HepG2 (cell line): Measurements from ENCODE around the gene ANKRD13D. TPM values are rescaled to one million over a fixed set of nuclear protein-coding genes. Genes with fewer than 3 reads are reported as not detected.

Source experiments
- ATAC-seq: fragments of 200-7000 bp; cut with Tn5 transposase; 3 replicates; pipeline ENCODE4 v1.9.1; 2020; ENCODE audit warnings: mild to moderate bottlenecking, moderate library complexity
- BruUV-seq: library from RNA; stranded (reverse); fragments of 400-500 nt; replicated peaks from 2 replicates; lab custom pipeline; 2021; lab: Mats Ljungman, UMichigan
- CTCF ChIA-PET: fragments of 300-600 bp; formaldehyde crosslinking; extraction: SDS; loops from one replicate; lab custom pipeline; 2021; ENCODE audit warnings: low total read pairs, inconsistent platforms, low intra/inter-chr PET ratio; lab: Yijun Ruan, JAX
- POLR2A ChIA-PET: fragments of 350-600 bp; sonication (Branson Sonifier 250); formaldehyde crosslinking; loops from one replicate; lab custom pipeline; 2020; ENCODE audit warnings: antibody characterized with exemption, inconsistent platforms; lab: Yijun Ruan, JAX
- DNase-seq: peaks from one replicate; pipeline ENCODE4 v3.0.0-alpha.2; 2015; ENCODE audit warnings: low spot score
- FAIRE-seq: peaks from 3 replicates; lab custom pipeline; 2011; peaks lifted over from hg19 to GRCh38; lab: Jason Lieb, UNC
- H2AFZ ChIP-seq: one replicate; pipeline ENCODE4 v1.6.1; 2011; ENCODE audit warnings: low read length, inconsistent platforms
- H3K27ac ChIP-seq: fragments of 300-600 bp; 3 replicates; pipeline ENCODE4 v1.8.0; 2011; ENCODE audit warnings: mixed run types, mild to moderate bottlenecking, mixed read lengths, low read length, inconsistent platforms; ENCODE audit not compliant: insufficient read depth; ENCODE audit errors: extremely low read length
- H3K27me3 ChIP-seq, 2 experiments: fragments of 200-600 bp in 1 of 2; 2 replicates in 1 of 2; 3 replicates in 1 of 2; pipeline versions ENCODE4 v1.6.0 to v1.8.0; 2011; ENCODE audit warnings: low read length in 2 of 2, mild to moderate bottlenecking in 2 of 2, moderate library complexity in 2 of 2, inconsistent platforms in 1 of 2; ENCODE audit not compliant: insufficient read depth in 2 of 2, control insufficient read depth in 1 of 2
- H3K36me3 ChIP-seq, 2 experiments: fragments of 200-600 bp in 1 of 2; replicated peaks in 1 of 2; 2 replicates in 1 of 2; 3 replicates in 1 of 2; pipeline versions ENCODE4 v1.5.1 to v1.8.0; 2011; ENCODE audit warnings: low read length in 2 of 2, inconsistent platforms in 1 of 2; ENCODE audit not compliant: insufficient read depth in 2 of 2, control insufficient read depth in 1 of 2
- H3K4me1 ChIP-seq: 2 replicates; pipeline ENCODE4 v1.5.1; 2012; ENCODE audit warnings: low read length, inconsistent platforms; ENCODE audit not compliant: insufficient read depth
- H3K4me2 ChIP-seq: 2 replicates; pipeline ENCODE4 v1.6.0; 2011; ENCODE audit warnings: low read depth, low read length, inconsistent platforms
- H3K4me3 ChIP-seq, 3 experiments: fragments of 200-600 bp in 1 of 3; sonication (generic), shearing (Covaris generic) in 1 of 3; replicated peaks in 1 of 3; 2 replicates each; pipeline ENCODE4 v1.5.1; 2011 to 2016; ENCODE audit warnings: low read length in 3 of 3, inconsistent platforms in 2 of 3, low read depth in 2 of 3, mild to moderate bottlenecking in 2 of 3, control low read depth in 1 of 3, mixed read lengths in 1 of 3; ENCODE audit not compliant: insufficient read depth in 1 of 3
- H3K79me2 ChIP-seq: one replicate; pipeline ENCODE4 v1.6.1; 2011; ENCODE audit warnings: low read length, inconsistent platforms; ENCODE audit not compliant: insufficient read depth
- H3K9ac ChIP-seq: 2 replicates; pipeline ENCODE4 v1.6.0; 2011; ENCODE audit warnings: mild to moderate bottlenecking, low read depth, low read length, inconsistent platforms; ENCODE audit not compliant: insufficient read depth
- H3K9me3 ChIP-seq: 2 replicates; pipeline ENCODE4 v1.5.1; 2012; ENCODE audit warnings: mild to moderate bottlenecking, low read length
- H4K20me1 ChIP-seq: 2 replicates; pipeline ENCODE4 v1.6.0; 2011; ENCODE audit warnings: inconsistent platforms, mild to moderate bottlenecking, low read length, moderate library complexity; ENCODE audit not compliant: insufficient read depth
- GABPA ChIP-seq, 2 experiments: IDR thresholded peaks; 2 replicates each; pipeline ENCODE4 v1.6.1; 2011 to 2016; ENCODE audit warnings: low read depth in 2 of 2, low read length in 1 of 2, missing biosample characterization in 1 of 2, missing genetic modification characterization in 1 of 2
- HNRNPUL1 ChIP-seq: fragments of 200-400 bp; formaldehyde crosslinking; IDR thresholded peaks from 2 replicates; pipeline ENCODE4 v1.6.1; 2017; ENCODE audit warnings: low read depth, mild to moderate bottlenecking, low read length, moderate library complexity
- JDP2 ChIP-seq: sonication (generic); formaldehyde crosslinking; IDR thresholded peaks from 2 replicates; pipeline ENCODE4 v1.8.1; 2022; ENCODE audit warnings: missing genetic modification reagents, borderline replicate concordance
- KLF9 ChIP-seq: IDR thresholded peaks from 2 replicates; pipeline ENCODE4 v1.6.1; 2016; ENCODE audit warnings: low read depth
- MAFF ChIP-seq: IDR thresholded peaks from 2 replicates; pipeline ENCODE4 v1.6.1; 2011; ENCODE audit warnings: low read depth, low read length, improper control_type of control experiment
- MIXL1 ChIP-seq: IDR thresholded peaks from 2 replicates; pipeline ENCODE4 v1.6.1; 2016
- NONO ChIP-seq, 2 experiments: fragments of 450-650 bp in 1 of 2; sonication (generic) in 1 of 2; formaldehyde crosslinking in 1 of 2; IDR thresholded peaks in 1 of 2; conservative IDR thresholded peaks in 1 of 2; 2 replicates each; pipeline versions ENCODE4 v1.6.1 to v1.8.0; 2017 to 2022; ENCODE audit warnings: mild to moderate bottlenecking in 1 of 2, missing genetic modification reagents in 1 of 2, moderate library complexity in 1 of 2
- RELA ChIP-seq: sonication (generic); formaldehyde crosslinking; IDR thresholded peaks from 2 replicates; pipeline ENCODE4 v1.4.0; 2020; ENCODE audit warnings: missing genetic modification reagents
- RXRB ChIP-seq: IDR thresholded peaks from 2 replicates; pipeline ENCODE4 v1.6.1; 2016; ENCODE audit warnings: borderline replicate concordance, missing genetic modification reagents, missing compliant biosample characterization
- XRCC5 ChIP-seq: fragments of 200-400 bp; formaldehyde crosslinking; optimal IDR thresholded peaks from 2 replicates; pipeline ENCODE3; 2017; ENCODE audit warnings: mild to moderate bottlenecking, low read length
- ZBTB33 ChIP-seq: sonication (generic); formaldehyde crosslinking; IDR thresholded peaks from 2 replicates; pipeline ENCODE4 v1.4.0; 2020; ENCODE audit warnings: missing genetic modification reagents
- ZNF251 ChIP-seq: sonication (generic); formaldehyde crosslinking; IDR thresholded peaks from 2 replicates; pipeline ENCODE4 v1.9.0; 2021; ENCODE audit warnings: mild to moderate bottlenecking, missing genetic modification reagents
- ZNF274 ChIP-seq: sonication (generic); formaldehyde crosslinking; IDR thresholded peaks from 2 replicates; pipeline ENCODE4 v1.5.1; 2020; ENCODE audit warnings: mild to moderate bottlenecking, missing genetic modification reagents
- ZNF530 ChIP-seq: sonication (generic); formaldehyde crosslinking; IDR thresholded peaks from 2 replicates; pipeline ENCODE4 v1.5.0; 2020; ENCODE audit warnings: low read depth, mild to moderate bottlenecking, missing genetic modification reagents
- ZNF572 ChIP-seq: sonication (generic); formaldehyde crosslinking; IDR thresholded peaks from 2 replicates; pipeline ENCODE4 v1.5.1; 2020; ENCODE audit warnings: mild to moderate bottlenecking, missing genetic modification reagents
- ZNF878 ChIP-seq: sonication (generic); formaldehyde crosslinking; IDR thresholded peaks from 2 replicates; pipeline ENCODE4 v1.8.1; 2023; ENCODE audit warnings: mild to moderate bottlenecking, missing genetic modification reagents, moderate library complexity
- WGBS: methylation state at CpG from one replicate; pipeline ENCODE4 v1.1.6; 2017; ENCODE audit warnings: low lambda C conversion rate; 5-methylcytosine and 5-hydroxymethylcytosine counted together
- in situ Hi-C: cut with HindIII; loops from 2 replicates; pipeline ENCODE4 v1.10.0; 2017; ENCODE audit warnings: low pct_unique_long_range_greater_than_20kb; ENCODE audit not compliant: extremely low pct_ligation_motif_present
- intact Hi-C: fragments of 100-400 bp; cut with micrococcal nuclease; formaldehyde crosslinking; loops from one replicate; pipeline ENCODE4 v1.10.0; 2022; ENCODE audit not compliant: unreplicated experiment
- polyA plus RNA-seq, 8 experiments: library from polyadenylated mRNA; depleted of rRNA in 3 of 8; stranded (reverse) in 7 of 8; unstranded in 1 of 8; fragments of >200 nt; fragmentation: Illumina TruSeq in 4 of 8; extraction: Trizol in 4 of 8; gene quantifications; 2 replicates each; pipeline versions ENCODE4 v1.2.1 to v1.2.3, GENCODE V29; 2011 to 2016; ENCODE audit warnings: low read depth in 4 of 8, missing spikeins in 1 of 8, mixed read lengths in 1 of 8; ENCODE audit not compliant: insufficient read depth in 1 of 8
- total RNA-seq, 5 experiments: library from RNA; depleted of rRNA; stranded (reverse); fragments of >200 nt; fragmentation: Illumina TruSeq; extraction: Trizol; gene quantifications; 2 replicates each; pipeline ENCODE4 v1.2.3, GENCODE V29; 2016; ENCODE audit warnings: low read depth in 1 of 5
- TF ChIP-seq, protein P1 (sequence below): sonication (generic); formaldehyde crosslinking; IDR thresholded peaks from 2 replicates; pipeline ENCODE4 v1.5.1; 2020; ENCODE audit warnings: mild to moderate bottlenecking, missing genetic modification reagents, borderline replicate concordance

Gene ANKRD13D
- total and polyA plus RNA-seq, 2 of the 13 experiments (the other 11 are each of a cell fraction or from before 2014, with no cell fraction given), result 18.6 to 27.3 TPM

- ChIA-PET POLR2A (interaction anchor here (1.2 kb wide), 1 partner anchor 62 kb away, joined by 3 read pairs; no protein-coding TSS in a partner anchor), CTCF (no interaction called here)
- no peak overlapping the region for H2AFZ ChIP-seq
- FAIRE-seq (no peak), ATAC-seq (no peak), DNase-seq (no peak)
- H3K9ac ChIP-seq, result no peak overlapping the region
- no peaks in the 10 kb centered on the region for H3K79me2 ChIP-seq
- H3K36me3 ChIP-seq, result no peaks in the 10 kb centered on the region
- no peaks in the 10 kb centered on the region for H3K9me3 ChIP-seq
- 93% methylated on average over 7 of the region's 7 CpGs for WGBS
- H3K4me3 ChIP-seq, result no peak overlapping the region
- H3K27me3 ChIP-seq, result no peaks in the 10 kb centered on the region
- H3K4me1 ChIP-seq, result peaks cover 7% of the 10 kb centered on the region
- TF ChIP-seq ZNF878, result no peak
- no peak for TF ChIP-seq RELA (CRISPR knock-in tag)
- TF ChIP-seq, protein P1, sequence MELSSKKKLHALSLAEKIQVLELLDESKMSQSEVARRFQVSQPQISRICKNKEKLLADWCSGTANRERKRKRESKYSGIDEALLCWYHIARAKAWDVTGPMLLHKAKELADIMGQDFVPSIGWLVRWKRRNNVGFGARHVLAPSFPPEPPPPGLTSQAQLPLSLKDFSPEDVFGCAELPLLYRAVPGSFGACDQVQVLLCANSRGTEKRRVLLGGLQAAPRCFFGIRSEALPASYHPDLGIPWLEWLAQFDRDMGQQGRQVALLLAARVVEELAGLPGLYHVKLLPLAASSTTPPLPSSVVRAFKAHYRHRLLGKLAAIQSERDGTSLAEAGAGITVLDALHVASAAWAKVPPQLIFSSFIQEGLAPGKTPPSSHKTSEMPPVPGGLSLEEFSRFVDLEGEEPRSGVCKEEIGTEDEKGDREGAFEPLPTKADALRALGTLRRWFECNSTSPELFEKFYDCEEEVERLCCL (CRISPR knock-in tag), result no peak
- no peak for TF ChIP-seq MIXL1 (CRISPR knock-in tag)
- TF ChIP-seq GABPA (IDR thresholded peaks at IDR 0.05; ENCODE audit: low read depth, low read length), result no peak
- TF ChIP-seq GABPA (CRISPR knock-in tag; IDR thresholded peaks at IDR 0.05; ENCODE audit: low read depth), result no peak
- TF ChIP-seq NONO (IDR thresholded peaks at IDR 0.05), result no peak
- TF ChIP-seq NONO (CRISPR knock-in tag; conservative IDR thresholded peaks at IDR 0.05), result no peak
- TF ChIP-seq HNRNPUL1, result no peak
- no peak for TF ChIP-seq MAFF
- TF ChIP-seq ZNF251 (CRISPR knock-in tag), result no peak
- TF ChIP-seq RXRB, result no peak
- no peak for TF ChIP-seq ZNF530 (CRISPR knock-in tag)
- TF ChIP-seq ZNF572 (CRISPR knock-in tag), result no peak
- TF ChIP-seq XRCC5, result no peak
- TF ChIP-seq ZBTB33, result no peak
- TF ChIP-seq ZNF274, result no peak
- TF ChIP-seq JDP2, result no peak
- TF ChIP-seq KLF9 (CRISPR knock-in tag), result no peak
- TF ChIP-seq, all 625 proteins: peak for 0
- H3K27ac ChIP-seq, result no peak overlapping the region
- intact Hi-C loops (no loop called here), in situ Hi-C loops (no loop called here)
- no peaks in the 10 kb centered on the region for H4K20me1 ChIP-seq
- BruUV-seq, result no TSS peak
- no peak overlapping the region for H3K4me2 ChIP-seq
Measured at GRCh38 chr11:67323526-67323925, 34.4 kb downstream of the ANKRD13D start.
